SJSA1 (cell line): Measurements from ENCODE around the gene POU2F1. TPM values are rescaled to one million over a fixed set of nuclear protein-coding genes. Genes with fewer than 3 reads are reported as not detected.
"Not testable (repeated sequence)": the region's sequence is repeated elsewhere in the genome, so short reads cannot be mapped to it uniquely, and the experiment has no call there.

Experiments used
- DNase-seq, 2 experiments: peaks; one replicate each; pipeline ENCODE4 v3.0.0-alpha.2; 2015 to 2020; ENCODE audit warnings: low spot score in 2 of 2, low read depth in 1 of 2
- H3K27ac ChIP-seq: fragments of 250-450 bp; sonication (Bioruptor Pico); 2 replicates; pipeline ENCODE4 v1.5.1; 2020; ENCODE audit warnings: mild to moderate bottlenecking, moderate library complexity
- H3K27me3 ChIP-seq: fragments of 250-450 bp; sonication (Bioruptor Pico); replicated peaks from 2 replicates; pipeline ENCODE4 v1.5.1; 2020; ENCODE audit warnings: mild to moderate bottlenecking, moderate library complexity
- H3K36me3 ChIP-seq: fragments of 250-450 bp; sonication (Bioruptor Pico); 2 replicates; pipeline ENCODE4 v1.5.1; 2020; ENCODE audit warnings: mild to moderate bottlenecking
- H3K4me1 ChIP-seq: fragments of 250-450 bp; sonication (Bioruptor Pico); replicated peaks from 2 replicates; pipeline ENCODE4 v1.6.1; 2021; ENCODE audit warnings: mild to moderate bottlenecking
- H3K4me3 ChIP-seq: fragments of 250-450 bp; sonication (Bioruptor Pico); 2 replicates; pipeline ENCODE4 v1.5.1; 2020; ENCODE audit warnings: mild to moderate bottlenecking
- H3K9me3 ChIP-seq: fragments of 250-450 bp; sonication (Bioruptor Pico); replicated peaks from 2 replicates; pipeline ENCODE4 v1.5.1; 2020; ENCODE audit warnings: mild to moderate bottlenecking
- total RNA-seq: library from RNA; depleted of rRNA; stranded (reverse); fragments of >200 nt; shearing (Covaris generic); gene quantifications from 2 replicates; pipeline ENCODE4 v1.2.3, GENCODE V29; 2014

The POU2F1 gene
- total RNA-seq, 1 experiment from 2014 or later: 5.0 TPM

DNA sequence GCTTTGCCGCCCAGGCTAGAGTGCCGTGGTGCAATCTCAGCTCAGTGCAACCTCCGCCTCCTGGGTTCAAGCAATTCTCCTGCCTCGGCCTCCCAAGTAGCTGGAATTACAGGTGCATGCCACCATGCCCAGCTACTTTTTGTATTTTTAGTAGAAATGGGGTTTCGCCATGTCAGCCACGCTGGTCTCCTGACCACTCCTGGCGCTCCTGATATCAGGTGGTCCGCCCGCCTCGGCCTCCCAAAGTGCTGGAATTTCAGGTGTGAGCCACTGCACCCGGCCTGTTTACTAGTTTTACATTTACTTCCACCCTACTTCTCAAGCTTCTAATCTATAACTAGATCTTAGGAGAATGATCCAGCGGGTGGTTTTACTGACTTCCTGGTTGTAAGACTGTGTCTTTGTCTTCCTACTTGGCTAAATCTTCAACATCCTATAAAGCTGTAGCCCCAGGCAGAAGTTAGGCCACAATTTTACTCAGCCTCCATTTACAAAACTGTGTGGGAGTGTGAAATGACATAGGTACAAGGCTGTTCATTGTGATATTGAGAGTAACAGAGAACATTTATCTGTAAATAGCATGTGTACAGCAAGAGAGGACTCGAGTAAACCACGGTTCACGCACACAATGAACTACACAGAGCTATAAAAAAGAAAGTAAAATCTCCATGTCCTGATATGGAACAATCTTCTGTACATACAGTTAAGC lies 9.6 kb upstream of the POU2F1 start:
- H3K27ac ChIP-seq: no peak overlapping the region
- H3K27me3 ChIP-seq: no peaks in the 10 kb centered on the region
- no peak overlapping the region for H3K4me3 ChIP-seq
- no peaks in the 10 kb centered on the region for H3K9me3 ChIP-seq
- no peak for DNase-seq
- H3K4me1 ChIP-seq: no peaks in the 10 kb centered on the region
- no peaks in the 10 kb centered on the region for H3K36me3 ChIP-seq

DNA sequence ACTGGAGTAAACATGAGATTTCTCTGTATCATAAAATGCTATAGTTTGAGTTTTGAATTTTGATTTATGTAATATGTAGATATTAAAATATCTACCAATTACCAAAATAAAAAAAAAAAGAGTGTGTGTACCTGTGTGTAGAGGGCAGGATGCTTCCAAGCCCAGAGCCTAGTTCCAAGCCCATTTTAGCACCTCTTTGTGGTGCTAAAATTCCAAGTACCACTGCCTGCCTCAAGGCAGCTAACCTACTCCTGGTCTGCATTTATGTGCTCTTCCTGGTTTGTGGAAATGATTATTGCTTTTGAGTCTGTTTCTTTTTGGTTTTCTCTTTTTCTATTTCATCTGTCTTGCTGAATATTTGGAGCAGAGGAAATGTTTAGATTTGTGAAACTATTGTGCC lies 8.7 kb upstream of the POU2F1 start:
- Histone ChIP-seq H3K27me3 (no peaks in the 10 kb centered on the region), H3K4me1 (no peaks in the 10 kb centered on the region), H3K4me3 (no peak overlapping the region), H3K36me3 (no peaks in the 10 kb centered on the region), H3K9me3 (no peaks in the 10 kb centered on the region), H3K27ac (no peak overlapping the region)
- DNase-seq: no peak

DNA sequence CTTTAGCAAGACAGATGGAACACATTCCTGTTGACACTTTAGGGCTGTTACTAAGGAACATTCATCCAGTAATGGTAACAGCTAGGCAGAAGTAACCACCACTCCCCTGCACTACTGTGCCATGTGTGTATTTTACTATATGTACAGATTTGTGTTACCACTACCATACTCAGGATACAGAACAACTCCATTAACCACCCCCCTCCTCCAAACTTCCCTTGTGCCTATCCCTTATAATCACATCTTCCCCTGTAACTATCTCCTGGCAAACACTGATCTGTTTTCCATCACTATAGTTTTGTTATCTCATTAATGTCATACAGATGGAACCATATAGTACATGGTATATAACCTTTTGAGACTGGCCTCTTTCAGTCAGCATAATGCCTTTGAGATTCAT lies 3.9 kb upstream of the POU2F1 start:
- no peak overlapping the region for H3K4me3 ChIP-seq
- no peaks in the 10 kb centered on the region; the same call in 1 of the 2 replicates for H3K27me3 ChIP-seq
- DNase-seq: no peak
- no peaks in the 10 kb centered on the region for H3K9me3 ChIP-seq
- H3K36me3 ChIP-seq: peaks cover 3% of the 10 kb centered on the region; the same call in 1 of the 2 replicates
- no peak overlapping the region for H3K27ac ChIP-seq
- H3K4me1 ChIP-seq: peaks cover 7% of the 10 kb centered on the region; the same call in 1 of the 2 replicates

DNA sequence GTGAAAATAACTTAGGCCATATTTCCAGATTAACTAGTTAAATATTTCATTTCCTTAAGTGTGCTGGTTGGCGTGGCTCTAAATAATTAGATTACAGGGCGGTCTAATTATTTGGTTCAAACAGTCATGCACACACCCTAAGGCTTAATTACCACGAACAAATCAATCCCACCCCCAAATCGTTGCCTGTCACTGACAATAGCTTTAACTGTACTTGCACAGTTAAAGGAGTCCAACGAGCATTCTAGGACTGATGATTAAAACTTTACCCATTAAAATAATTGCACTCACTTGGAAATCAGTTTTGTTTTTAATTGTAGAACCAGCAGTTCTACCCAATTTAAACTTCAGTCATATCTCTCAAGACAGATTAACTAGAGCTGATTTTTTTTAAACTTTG lies 1.5 kb upstream of the POU2F1 start:
- Histone ChIP-seq H3K36me3 (peaks cover 3% of the 10 kb centered on the region; the same call in 1 of the 2 replicates), H3K27me3 (no peaks in the 10 kb centered on the region; the same call in 1 of the 2 replicates), H3K27ac (no peak overlapping the region), H3K4me1 (peaks cover 17% of the 10 kb centered on the region), H3K4me3 (peak overlapping the region; percentile 57; the same call in 1 of the 2 replicates), H3K9me3 (no peaks in the 10 kb centered on the region)
- no peak for DNase-seq

DNA sequence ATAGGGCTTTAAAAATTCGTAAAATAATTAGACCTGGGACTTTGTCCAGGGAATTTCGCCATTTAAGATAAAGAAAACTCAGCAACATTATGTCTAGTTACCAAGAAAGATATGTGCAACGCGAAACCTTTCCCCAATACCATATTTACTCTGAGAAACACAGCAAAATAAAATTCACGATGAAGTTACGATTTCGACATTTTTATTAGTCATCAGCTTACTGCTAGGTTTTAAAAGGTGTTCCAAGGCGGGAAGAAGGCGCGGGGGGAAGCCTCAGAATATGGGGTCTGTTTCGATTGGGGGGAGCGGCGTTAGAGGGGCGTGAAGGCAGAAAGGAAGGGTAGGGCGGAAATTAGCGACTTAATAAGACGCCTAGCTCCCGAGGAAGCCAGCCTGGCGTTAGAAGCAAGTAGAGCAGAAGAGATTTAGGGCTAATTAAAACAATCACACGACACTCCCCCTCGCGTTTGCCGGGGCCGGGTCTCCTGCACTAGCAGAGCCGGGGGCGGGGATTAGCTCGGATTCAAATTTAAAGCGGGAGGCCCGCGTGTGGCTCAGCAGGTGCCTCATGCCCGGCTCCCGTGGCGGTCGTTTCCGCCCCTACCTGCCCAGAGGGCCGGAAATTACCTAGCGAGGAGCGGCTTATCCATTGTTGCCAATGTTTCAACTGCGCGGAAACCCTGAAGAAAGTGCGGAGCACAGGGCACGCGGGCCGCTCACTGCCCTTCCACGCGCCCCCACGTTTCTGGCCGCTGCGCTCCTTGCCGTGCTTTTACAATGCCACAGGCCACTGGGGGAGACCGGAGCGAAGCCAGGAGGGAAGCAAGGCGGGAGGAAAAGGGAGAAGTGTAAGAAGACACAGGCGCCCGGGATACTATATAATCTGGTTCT lies 795 bp upstream of the POU2F1 start:
- Histone ChIP-seq H3K4me3 (peak overlapping the region; percentile 57), H3K27ac (peak overlapping the region; percentile 17), H3K9me3 (no peaks in the 10 kb centered on the region), H3K4me1 (peaks cover 17% of the 10 kb centered on the region), H3K36me3 (peaks cover 3% of the 10 kb centered on the region; the same call in 1 of the 2 replicates), H3K27me3 (no peaks in the 10 kb centered on the region; the same call in 1 of the 2 replicates)
- peak in 1 of 2 experiments; percentile 61 for DNase-seq

DNA sequence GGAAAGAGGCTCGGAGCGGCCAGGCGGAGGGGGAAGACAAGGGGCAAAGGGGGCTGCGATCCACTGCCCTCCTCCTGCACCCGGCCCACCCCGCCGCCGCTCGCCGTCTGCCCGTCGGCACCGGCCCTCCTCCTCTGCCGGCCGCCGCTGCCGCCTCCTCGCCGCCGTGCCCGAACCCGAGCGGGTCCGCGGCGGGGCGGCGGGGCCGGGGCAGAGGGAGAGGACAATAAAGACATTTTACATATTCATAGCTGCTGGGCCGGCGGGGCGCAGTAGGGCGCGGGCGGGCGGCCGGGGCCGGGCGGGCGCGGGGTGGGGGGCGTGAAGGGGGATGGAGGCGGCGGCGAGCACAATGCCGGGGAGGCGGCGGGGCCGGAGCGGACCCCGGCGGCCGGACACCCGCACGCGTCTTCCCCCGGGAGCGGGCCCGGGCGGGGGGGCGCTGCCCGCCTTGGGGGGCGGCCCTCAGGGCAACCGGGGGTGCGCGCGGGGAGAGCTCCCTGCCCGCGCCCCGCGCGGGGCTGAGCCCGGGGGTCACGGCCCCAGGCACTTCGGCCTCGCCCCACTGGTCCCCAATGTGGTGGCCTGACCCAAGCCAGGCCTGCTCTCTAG lies 546 bp downstream of the POU2F1 start:
- Histone ChIP-seq H3K27me3 (no peaks in the 10 kb centered on the region; the same call in 1 of the 2 replicates), H3K4me1 (peaks cover 17% of the 10 kb centered on the region), H3K27ac (peak overlapping the region; percentile 68), H3K9me3 (no peaks in the 10 kb centered on the region), H3K36me3 (peaks cover 3% of the 10 kb centered on the region; the same call in 1 of the 2 replicates), H3K4me3 (peak overlapping the region; percentile 57)
- no peak for DNase-seq

DNA sequence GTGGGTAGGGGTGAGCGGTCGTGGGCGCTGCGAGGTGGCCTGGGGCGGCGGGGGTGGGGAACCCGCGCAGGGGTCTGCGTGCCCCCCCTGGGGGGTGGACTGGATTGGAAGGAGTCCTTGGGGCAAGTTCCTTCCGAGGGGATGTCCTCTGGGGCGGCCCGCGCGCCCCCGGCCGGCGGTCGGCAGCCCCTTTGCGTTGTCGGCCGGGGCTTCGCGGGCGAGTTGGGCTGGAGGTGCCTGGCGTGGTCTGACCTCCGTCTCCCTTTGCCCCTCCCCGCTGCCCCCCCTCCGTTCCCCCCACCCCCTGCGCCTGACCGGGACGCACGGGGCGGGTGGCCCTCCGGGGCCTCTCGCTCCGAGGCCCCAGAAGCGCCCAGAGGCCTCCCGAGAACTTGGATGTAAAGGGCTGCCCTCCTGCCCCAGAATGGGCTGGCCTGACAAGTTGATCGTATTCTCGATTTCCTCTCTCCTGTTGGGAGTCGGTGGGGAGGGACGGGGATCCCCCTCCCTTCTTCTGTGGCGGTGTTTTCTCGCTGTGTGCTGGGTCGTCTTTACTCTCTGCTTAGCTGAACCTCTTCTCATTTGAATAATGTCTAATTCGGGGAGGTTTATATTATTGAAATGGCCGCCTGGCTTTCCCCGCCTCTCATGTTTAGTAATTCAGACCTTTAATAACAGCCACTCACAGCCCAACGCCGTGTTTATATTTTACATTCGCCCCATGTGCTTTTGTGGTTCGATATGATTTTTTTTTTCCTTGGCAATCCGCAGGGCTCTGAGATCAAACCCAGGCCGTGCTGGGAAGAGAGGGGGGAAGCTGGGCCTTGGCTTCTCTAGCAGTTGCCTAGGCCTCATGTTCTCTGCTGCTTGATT lies 1.3 kb downstream of the POU2F1 start:
- Histone ChIP-seq H3K4me3 (peak overlapping the region; percentile 57), H3K36me3 (peaks cover 3% of the 10 kb centered on the region; the same call in 1 of the 2 replicates), H3K4me1 (peaks cover 17% of the 10 kb centered on the region), H3K27me3 (no peaks in the 10 kb centered on the region; the same call in 1 of the 2 replicates), H3K9me3 (no peaks in the 10 kb centered on the region), H3K27ac (peak overlapping the region; percentile 3; the same call in 1 of the 2 replicates)
- peak in 1 of 2 experiments; percentile 59 for DNase-seq

DNA sequence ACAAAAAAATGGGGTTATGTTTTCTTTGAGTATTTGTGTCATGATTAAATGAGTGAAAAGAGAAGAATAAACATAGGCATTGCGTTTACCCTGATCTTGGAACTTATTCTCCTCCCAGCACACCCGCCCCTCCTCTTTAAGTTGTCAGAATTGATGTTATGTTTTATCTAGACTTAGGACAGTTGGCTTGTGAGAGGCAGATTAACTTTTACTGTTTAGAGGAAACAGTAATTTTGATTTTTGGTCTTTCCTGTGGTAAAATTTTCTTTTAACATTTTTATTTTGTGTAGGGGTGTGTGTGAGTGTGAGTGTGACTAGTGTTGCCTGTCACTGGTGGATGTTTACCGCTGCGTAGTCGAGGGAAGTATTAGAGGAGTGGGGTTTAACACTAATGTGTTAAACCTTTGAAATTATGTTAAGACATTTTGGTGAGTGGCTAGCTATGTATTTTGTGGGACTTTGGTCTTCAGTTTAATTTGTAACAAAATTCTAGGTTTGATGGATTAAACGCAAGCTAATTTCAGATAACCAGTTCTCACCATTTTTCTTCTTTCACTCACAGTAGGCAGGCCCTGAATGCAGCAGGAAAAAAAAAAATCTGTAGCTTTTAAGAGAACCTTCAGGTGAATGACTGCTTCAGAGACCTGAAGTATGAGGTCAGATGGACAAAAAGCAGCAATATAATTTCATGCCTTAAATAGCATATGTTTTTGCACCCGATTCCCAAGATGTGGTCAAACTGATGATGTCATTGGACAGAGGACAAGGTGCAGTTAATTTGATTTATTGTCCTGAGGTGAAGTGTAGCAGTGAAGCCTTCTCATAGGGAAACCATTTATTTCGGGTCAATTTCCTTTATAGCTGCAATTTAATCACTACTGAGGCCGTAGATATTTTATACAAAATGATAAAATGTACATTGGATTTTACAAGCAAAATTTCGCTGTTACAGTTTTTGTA lies 2.7 kb downstream of the POU2F1 start:
- Histone ChIP-seq H3K4me3 (no peak overlapping the region), H3K9me3 (no peaks in the 10 kb centered on the region), H3K27me3 (no peaks in the 10 kb centered on the region; the same call in 1 of the 2 replicates), H3K36me3 (peaks cover 3% of the 10 kb centered on the region; the same call in 1 of the 2 replicates), H3K4me1 (peaks cover 17% of the 10 kb centered on the region), H3K27ac (no peak overlapping the region)
- DNase-seq: no peak

DNA sequence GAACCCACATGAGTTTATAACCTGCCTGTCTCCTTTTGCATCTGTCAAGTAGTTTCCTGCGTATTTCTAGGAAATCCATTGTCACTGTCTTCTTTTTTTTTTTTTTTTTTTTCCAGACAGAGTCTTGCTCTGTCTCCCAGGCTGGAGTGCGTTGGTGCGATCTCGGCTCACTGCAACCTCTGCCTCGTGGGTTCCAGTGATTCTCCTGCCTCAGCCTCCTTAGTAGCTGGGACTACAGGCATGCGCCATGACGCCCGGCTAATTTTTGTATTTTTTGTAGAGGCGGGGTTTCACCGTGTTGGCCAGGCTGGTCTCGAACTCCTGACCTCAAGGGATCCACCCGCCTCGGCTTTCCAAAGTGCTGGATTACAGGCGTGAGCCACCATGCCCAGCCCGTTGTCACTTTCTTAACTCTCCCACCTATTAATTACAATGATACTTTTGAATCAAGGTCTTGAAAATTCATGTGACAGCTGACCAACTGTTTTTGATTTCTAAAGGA lies 4.1 kb downstream of the POU2F1 start:
- H3K27ac ChIP-seq, H3K27me3 ChIP-seq, H3K4me3 ChIP-seq, DNase-seq, H3K36me3 ChIP-seq, H3K9me3 ChIP-seq: not testable (repeated sequence)
- peaks cover 10% of the 10 kb centered on the region for H3K4me1 ChIP-seq

DNA sequence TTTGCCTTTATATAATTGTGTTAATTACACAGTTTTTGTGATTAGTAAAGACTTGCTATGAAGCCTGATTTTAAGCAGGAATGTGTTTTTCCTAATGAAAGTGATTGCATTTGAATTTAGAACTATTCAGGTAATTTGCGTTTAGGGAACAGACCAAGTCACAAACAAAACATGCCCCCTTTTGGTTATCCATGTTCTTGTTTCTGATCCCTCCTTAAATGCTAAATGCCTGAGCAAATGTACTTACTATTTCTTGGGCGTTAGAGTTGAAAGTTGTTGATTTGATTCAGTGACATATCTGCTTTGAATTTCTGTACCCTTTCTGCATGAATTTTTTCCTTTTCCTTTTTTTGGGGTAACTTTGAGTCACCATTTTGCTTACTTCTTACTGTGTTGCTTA lies 5.2 kb downstream of the POU2F1 start:
- no peaks in the 10 kb centered on the region for H3K9me3 ChIP-seq
- H3K27ac ChIP-seq: no peak overlapping the region
- no peak for DNase-seq
- peaks cover 10% of the 10 kb centered on the region for H3K4me1 ChIP-seq
- peaks cover 2% of the 10 kb centered on the region; the same call in 1 of the 2 replicates for H3K36me3 ChIP-seq
- H3K4me3 ChIP-seq: no peak overlapping the region
- H3K27me3 ChIP-seq: no peaks in the 10 kb centered on the region

DNA sequence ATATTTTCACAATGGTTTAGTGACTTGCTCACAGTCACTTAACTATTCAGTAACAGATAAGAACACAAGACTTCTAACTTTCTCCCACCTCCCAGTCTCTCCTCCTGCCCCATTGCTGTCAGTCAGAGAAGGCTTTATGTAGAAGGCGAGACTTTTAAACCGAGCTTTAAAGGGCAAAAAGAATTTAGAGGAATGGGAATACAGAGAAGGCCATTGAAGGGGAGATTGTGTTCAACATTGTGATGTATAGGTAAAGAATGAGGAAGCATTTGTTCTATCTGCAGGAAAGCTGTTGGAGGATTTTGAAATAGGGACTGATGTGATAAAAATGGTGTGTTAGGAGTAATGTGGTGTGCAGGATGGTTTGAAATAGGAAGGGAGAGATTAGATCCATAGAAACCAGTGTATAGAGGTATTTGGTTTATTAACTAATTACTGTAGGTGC lies 7.3 kb downstream of the POU2F1 start:
- Histone ChIP-seq H3K9me3 (no peaks in the 10 kb centered on the region), H3K36me3 (no peaks in the 10 kb centered on the region), H3K4me1 (peaks cover under 1% of the 10 kb centered on the region; the same call in 1 of the 2 replicates), H3K27ac (no peak overlapping the region), H3K4me3 (no peak overlapping the region), H3K27me3 (no peaks in the 10 kb centered on the region)
- no peak for DNase-seq
